Keratinocyte (primary cell): ENCODE measurements around the gene HMCN1.

Experiments used
- CTCF ChIP-seq, 3 experiments: IDR thresholded peaks in 1 of 3; conservative IDR thresholded peaks in 1 of 3; optimal IDR thresholded peaks in 1 of 3; 2 replicates in 2 of 3; 3 replicates in 1 of 3; pipeline versions ENCODE3 to v1.5.1; 2011; ENCODE audit warnings: low read length in 3 of 3, mild to moderate bottlenecking in 3 of 3, moderate library complexity in 2 of 3, control low read depth in 1 of 3, inconsistent platforms in 1 of 3; ENCODE audit not compliant: insufficient read depth in 2 of 3; ENCODE audit errors: extremely low read depth in 1 of 3
- EZH2 ChIP-seq: IDR thresholded peaks from one replicate; pipeline ENCODE4 v1.6.1; 2012; ENCODE audit warnings: inconsistent platforms, mild to moderate bottlenecking, low read length, moderate library complexity

DNA sequence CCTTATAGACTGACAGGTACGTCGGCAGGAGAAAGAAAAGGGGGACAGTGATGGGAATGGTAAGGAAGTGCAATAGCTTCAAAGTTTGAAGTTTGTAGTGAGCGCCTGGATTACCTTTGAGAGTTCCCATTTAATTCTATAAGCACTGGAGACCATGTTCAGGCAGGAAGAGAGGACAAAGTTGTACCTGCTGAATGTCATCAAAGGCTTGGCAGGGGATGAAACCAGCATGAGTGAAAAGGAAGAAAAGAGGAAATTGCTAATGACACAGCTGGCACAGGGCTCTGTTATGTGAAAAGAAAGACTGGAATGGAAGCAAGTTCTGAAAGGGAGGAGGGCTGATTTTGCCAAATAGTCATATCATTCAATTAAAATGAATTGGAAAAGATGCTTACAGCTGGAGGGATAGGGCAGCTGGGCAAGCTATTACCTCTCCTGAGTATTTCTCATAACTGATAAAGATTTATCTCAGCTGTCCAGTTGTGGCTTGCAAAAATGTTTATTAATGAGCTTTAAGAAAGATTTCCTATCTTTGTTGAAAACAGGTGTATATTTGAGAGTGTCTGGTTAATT is 109.2 kb downstream of the HMCN1 start:
- TF ChIP-seq CTCF (optimal IDR thresholded peaks at IDR 0.05 in 1 of 3, IDR thresholded peaks at IDR 0.05 in 1 of 3, conservative IDR thresholded peaks at IDR 0.05 in 1 of 3; ENCODE audit: extremely low read depth in 1 of 3, insufficient read depth in 2 of 3, low read length in 3 of 3) (no peak), EZH2 (no peak)
